ENCODE data around the gene HSF2BP.

The HSF2BP gene

GRCh38 chr21:43690346-43690745 lies 31.1 kb upstream of the HSF2BP start:
- Histone ChIP-seq H3K36me3 (replicated peaks) (peaks cover 81% of the 10 kb centered on the region), H3K27ac (no peak overlapping the region), H3K4me3 (ENCODE audit: low read depth, low read length) (no peak overlapping the region), H3K27me3 (replicated peaks) (no peaks in the 10 kb centered on the region)
- no peak for TF ChIP-seq CTCF (IDR thresholded peaks at IDR 0.05; ENCODE audit: low read depth, low read length, missing control alignments)
- DNase-seq, result no peak
- in situ Hi-C loops (cut with HindIII; ENCODE audit: low pct_ligation_motif_present, low sequenced_read_pairs), result no loop called here

- H3K4me3 ChIP-seq (ENCODE audit: low read depth, low read length), result no peak overlapping the region
- no peak overlapping the region for H3K27ac ChIP-seq
- no peak for DNase-seq
- in situ Hi-C loops (cut with HindIII; ENCODE audit: low pct_ligation_motif_present, low sequenced_read_pairs), result no loop called here
- peaks cover 85% of the 10 kb centered on the region for H3K36me3 ChIP-seq (replicated peaks)
- H3K27me3 ChIP-seq (replicated peaks), result no peaks in the 10 kb centered on the region
- TF ChIP-seq CTCF (IDR thresholded peaks at IDR 0.05; ENCODE audit: low read depth, low read length, missing control alignments), result no peak
Observed at GRCh38 chr21:43689556-43690337, 30.5 kb upstream of the HSF2BP start.

GRCh38 chr21:43688906-43689305 lies 29.6 kb upstream of the HSF2BP start:
- H3K36me3 ChIP-seq (replicated peaks), result peaks cover 83% of the 10 kb centered on the region
- in situ Hi-C loops (cut with HindIII; ENCODE audit: low pct_ligation_motif_present, low sequenced_read_pairs), result no loop called here
- DNase-seq, result no peak
- TF ChIP-seq CTCF (IDR thresholded peaks at IDR 0.05; ENCODE audit: low read depth, low read length, missing control alignments), result no peak
- H3K27ac ChIP-seq, result no peak overlapping the region
- no peaks in the 10 kb centered on the region for H3K27me3 ChIP-seq (replicated peaks)
- H3K4me3 ChIP-seq (ENCODE audit: low read depth, low read length), result no peak overlapping the region

GRCh38 chr21:43687566-43688399 lies 28.5 kb upstream of the HSF2BP start:
- in situ Hi-C loops (cut with HindIII; ENCODE audit: low pct_ligation_motif_present, low sequenced_read_pairs), result no loop called here
- H3K27ac ChIP-seq, result no peak overlapping the region
- no peak overlapping the region for H3K4me3 ChIP-seq (ENCODE audit: low read depth, low read length)
- no peaks in the 10 kb centered on the region for H3K27me3 ChIP-seq (replicated peaks)
- DNase-seq, result no peak
- peaks cover 82% of the 10 kb centered on the region for H3K36me3 ChIP-seq (replicated peaks)
- TF ChIP-seq CTCF (IDR thresholded peaks at IDR 0.05; ENCODE audit: low read depth, low read length, missing control alignments), result no peak

- TF ChIP-seq CTCF (IDR thresholded peaks at IDR 0.05; ENCODE audit: low read depth, low read length, missing control alignments), result no peak
- in situ Hi-C loops (cut with HindIII; ENCODE audit: low pct_ligation_motif_present, low sequenced_read_pairs), result no loop called here
- Histone ChIP-seq H3K36me3 (replicated peaks) (peaks cover 78% of the 10 kb centered on the region), H3K27ac (no peak overlapping the region), H3K27me3 (replicated peaks) (no peaks in the 10 kb centered on the region), H3K4me3 (ENCODE audit: low read depth, low read length) (no peak overlapping the region)
- no peak for DNase-seq
Observed at GRCh38 chr21:43686811-43687565, 27.7 kb upstream of the HSF2BP start.

Data from brain microvascular endothelial cell (primary cell).